HCT116 (cell line): Measurements from ENCODE around the gene GTPBP1. TPM values are rescaled to one million over a fixed set of nuclear protein-coding genes. Genes with fewer than 3 reads are reported as not detected.

Experiments used
- ATAC-seq: fragments of 200-7000 bp; cut with Tn5 transposase; 2 replicates; pipeline ENCODE4 v1.9.1; 2020; ENCODE audit warnings: mild to moderate bottlenecking, moderate library complexity
- BruUV-seq: library from RNA; stranded (reverse); fragments of 400-500 nt; replicated peaks from 2 replicates; lab custom pipeline; 2021; lab: Mats Ljungman, UMichigan
- CTCF ChIA-PET: fragments of 300-600 bp; sonication (Branson Sonifier 250); formaldehyde crosslinking; loops from one replicate; lab custom pipeline; 2021; ENCODE audit warnings: antibody characterized with exemption; lab: Charles Lee
- POLR2A ChIA-PET: fragments of 300-600, 350-600 bp; sonication (Branson Sonifier 250); formaldehyde crosslinking; loops from one replicate; lab custom pipeline; 2021; ENCODE audit warnings: antibody characterized with exemption; lab: Charles Lee
- RAD21 ChIA-PET, 2 experiments: fragments of 300-600 bp; sonication (Branson Sonifier 250); formaldehyde crosslinking; loops; one replicate each; lab custom pipeline; 2023; ENCODE audit warnings: low total read pairs in 2 of 2; ENCODE audit not compliant: uncharacterized antibody in 2 of 2, unreplicated experiment in 2 of 2, low non-redundant PET in 1 of 2; lab: Charles Lee
- DNase-seq: peaks from one replicate; pipeline ENCODE4 v3.0.0-alpha.2; 2010; ENCODE audit warnings: low read depth, low spot score
- H2AFZ ChIP-seq: fragments of 200-600 bp; shearing (Covaris generic), sonication (generic); 2 replicates; pipeline ENCODE4 v1.6.1; 2017; ENCODE audit warnings: low read depth, mixed run types, mixed read lengths, antibody characterized with exemption, low read length; ENCODE audit not compliant: poor library complexity, severe bottlenecking
- H3K27ac ChIP-seq: 2 replicates; pipeline ENCODE4 v1.5.1; 2012; ENCODE audit warnings: low read depth, low read length
- H3K27me3 ChIP-seq: fragments of 200-600 bp; sonication (generic); 2 replicates; pipeline ENCODE4 v1.6.1; 2016; ENCODE audit warnings: mixed run types, low read length, mixed read lengths; ENCODE audit not compliant: insufficient read depth
- H3K36me3 ChIP-seq, 2 experiments: fragments of 200-500 bp in 1 of 2; fragments of 200-600 bp in 1 of 2; sonication (Bioruptor generic) in 1 of 2; sonication (generic) in 1 of 2; 2 replicates each; pipeline versions ENCODE4 v1.5.1 to v1.6.1; 2014 to 2016; ENCODE audit warnings: low read length in 2 of 2, inconsistent platforms in 1 of 2, mixed read lengths in 1 of 2, mixed run types in 1 of 2; ENCODE audit not compliant: insufficient read depth in 2 of 2, control insufficient read depth in 1 of 2
- H3K4me1 ChIP-seq, 2 experiments: fragments of 200-600 bp in 1 of 2; sonication (generic) in 1 of 2; 2 replicates each; pipeline versions ENCODE4 v1.5.1 to v1.6.1; 2012 to 2017; ENCODE audit warnings: low read length in 2 of 2, inconsistent platforms in 1 of 2, mild to moderate bottlenecking in 1 of 2, mixed read lengths in 1 of 2, mixed run types in 1 of 2, moderate library complexity in 1 of 2; ENCODE audit not compliant: insufficient read depth in 2 of 2, control insufficient read depth in 1 of 2
- H3K4me2 ChIP-seq: fragments of 200-600 bp; sonication (generic); 2 replicates; pipeline ENCODE4 v1.6.1; 2017; ENCODE audit warnings: mixed run types, low read length, mixed read lengths
- H3K4me3 ChIP-seq, 2 experiments: fragments of 200-600 bp in 1 of 2; sonication (generic) in 1 of 2; replicated peaks in 1 of 2; 2 replicates each; pipeline ENCODE4 v1.5.1; 2011 to 2016; ENCODE audit warnings: low read length in 2 of 2, control low read depth in 1 of 2, low read depth in 1 of 2, mild to moderate bottlenecking in 1 of 2, mixed read lengths in 1 of 2, mixed run types in 1 of 2
- H3K79me2 ChIP-seq: fragments of 200-600 bp; sonication (generic); 2 replicates; pipeline ENCODE4 v1.6.1; 2017; ENCODE audit warnings: mild to moderate bottlenecking, mixed run types, low read length, moderate library complexity, mixed read lengths; ENCODE audit not compliant: insufficient read depth
- H3K9ac ChIP-seq: fragments of 200-600 bp; sonication (generic); 2 replicates; pipeline ENCODE4 v1.6.1; 2016; ENCODE audit warnings: low read length, mixed read lengths
- H3K9me2 ChIP-seq: fragments of 200-600 bp; sonication (generic), shearing (Covaris generic); 2 replicates; pipeline ENCODE4 v1.6.1; 2017; ENCODE audit warnings: mixed run types, mild to moderate bottlenecking, moderate library complexity; ENCODE audit not compliant: insufficient read depth
- H3K9me3 ChIP-seq, 2 experiments: fragments of 200-500 bp in 1 of 2; fragments of 200-600 bp in 1 of 2; sonication (Bioruptor generic) in 1 of 2; sonication (generic) in 1 of 2; 2 replicates each; pipeline ENCODE4 v1.6.1; 2014 to 2017; ENCODE audit warnings: low read length in 2 of 2, mixed read lengths in 2 of 2, inconsistent platforms in 1 of 2, low read depth in 1 of 2, mild to moderate bottlenecking in 1 of 2, mixed run types in 1 of 2, moderate library complexity in 1 of 2; ENCODE audit not compliant: control insufficient read depth in 1 of 2, insufficient read depth in 1 of 2
- H4K20me1 ChIP-seq: fragments of 200-600 bp; sonication (generic), shearing (Covaris generic); 2 replicates; pipeline ENCODE4 v1.6.1; 2017; ENCODE audit warnings: mixed run types, mild to moderate bottlenecking, moderate library complexity; ENCODE audit not compliant: insufficient read depth
- CBX3 ChIP-seq: IDR thresholded peaks from 2 replicates; pipeline ENCODE4 v1.6.1; 2012; ENCODE audit warnings: low read depth
- CEBPB ChIP-seq: IDR thresholded peaks from 2 replicates; pipeline ENCODE4 v1.6.1; 2012; ENCODE audit warnings: low read depth
- EGR1 ChIP-seq: IDR thresholded peaks from 2 replicates; pipeline ENCODE4 v1.6.1; 2012; ENCODE audit warnings: low read depth
- ELF1 ChIP-seq: IDR thresholded peaks from 2 replicates; pipeline ENCODE4 v1.6.1; 2012; ENCODE audit warnings: low read depth, borderline replicate concordance
- EZH2 ChIP-seq: fragments of 200-600 bp; sonication (generic); IDR thresholded peaks from 2 replicates; pipeline ENCODE4 v1.6.1; 2017; ENCODE audit warnings: antibody characterized with exemption, mixed run types
- FOSL1 ChIP-seq: IDR thresholded peaks from 2 replicates; pipeline ENCODE4 v1.6.1; 2012; ENCODE audit warnings: low read depth
- JUND ChIP-seq: IDR thresholded peaks from 2 replicates; pipeline ENCODE4 v1.6.1; 2012
- POLR2A ChIP-seq: IDR thresholded peaks from 2 replicates; pipeline ENCODE4 v1.7.0; 2011; ENCODE audit warnings: borderline replicate concordance; ENCODE audit not compliant: insufficient read depth, insufficient read length; ENCODE audit errors: extremely low read depth
- POLR2AphosphoS5 ChIP-seq: IDR thresholded peaks from 2 replicates; pipeline ENCODE4 v1.6.1; 2011; ENCODE audit warnings: mild to moderate bottlenecking, low read depth, low read length, moderate library complexity
- SIN3A ChIP-seq: IDR thresholded peaks from 2 replicates; pipeline ENCODE4 v1.6.1; 2012; ENCODE audit warnings: low read depth
- SP1 ChIP-seq: IDR thresholded peaks from 2 replicates; pipeline ENCODE4 v1.6.1; 2012; ENCODE audit warnings: low read depth
- SRF ChIP-seq: IDR thresholded peaks from 2 replicates; pipeline ENCODE4 v1.6.1; 2012; ENCODE audit warnings: low read depth
- YY1 ChIP-seq: IDR thresholded peaks from 2 replicates; pipeline ENCODE4 v1.6.1; 2011; ENCODE audit warnings: low read length, low read depth, moderate library complexity, mild to moderate bottlenecking; ENCODE audit not compliant: insufficient replicate concordance; ENCODE audit errors: extremely low read depth
- ZFX ChIP-seq: fragments of 450-650 bp; IDR thresholded peaks from 2 replicates; pipeline ENCODE4 v1.6.1; 2017
- ZNF274 ChIP-seq: fragments of 200-500 bp; sonication (Bioruptor generic); IDR thresholded peaks from 2 replicates; pipeline ENCODE4 v1.6.1; 2014; ENCODE audit warnings: mild to moderate bottlenecking, low read depth, low read length, inconsistent platforms
- intact Hi-C: fragments of 100-400 bp; cut with micrococcal nuclease; formaldehyde crosslinking; loops from 2 replicates; pipeline ENCODE4 v1.10.0; 2022
- total RNA-seq: library from RNA; stranded (reverse); gene quantifications from one replicate; pipeline ENCODE4 v1.2.1, GENCODE V29; 2021; ENCODE audit not compliant: unreplicated experiment
- TF ChIP-seq, protein P1 (sequence below): IDR thresholded peaks from 2 replicates; pipeline ENCODE4 v1.6.1; 2012
- TF ChIP-seq, protein P2 (sequence below): IDR thresholded peaks from 2 replicates; pipeline ENCODE4 v1.6.1; 2012; ENCODE audit warnings: low read depth
- TF ChIP-seq, protein P3 (sequence below): IDR thresholded peaks from 2 replicates; pipeline ENCODE4 v1.6.1; 2012

The GTPBP1 gene
- total RNA-seq, 1 experiment from 2014 or later: 48.2 TPM

DNA sequence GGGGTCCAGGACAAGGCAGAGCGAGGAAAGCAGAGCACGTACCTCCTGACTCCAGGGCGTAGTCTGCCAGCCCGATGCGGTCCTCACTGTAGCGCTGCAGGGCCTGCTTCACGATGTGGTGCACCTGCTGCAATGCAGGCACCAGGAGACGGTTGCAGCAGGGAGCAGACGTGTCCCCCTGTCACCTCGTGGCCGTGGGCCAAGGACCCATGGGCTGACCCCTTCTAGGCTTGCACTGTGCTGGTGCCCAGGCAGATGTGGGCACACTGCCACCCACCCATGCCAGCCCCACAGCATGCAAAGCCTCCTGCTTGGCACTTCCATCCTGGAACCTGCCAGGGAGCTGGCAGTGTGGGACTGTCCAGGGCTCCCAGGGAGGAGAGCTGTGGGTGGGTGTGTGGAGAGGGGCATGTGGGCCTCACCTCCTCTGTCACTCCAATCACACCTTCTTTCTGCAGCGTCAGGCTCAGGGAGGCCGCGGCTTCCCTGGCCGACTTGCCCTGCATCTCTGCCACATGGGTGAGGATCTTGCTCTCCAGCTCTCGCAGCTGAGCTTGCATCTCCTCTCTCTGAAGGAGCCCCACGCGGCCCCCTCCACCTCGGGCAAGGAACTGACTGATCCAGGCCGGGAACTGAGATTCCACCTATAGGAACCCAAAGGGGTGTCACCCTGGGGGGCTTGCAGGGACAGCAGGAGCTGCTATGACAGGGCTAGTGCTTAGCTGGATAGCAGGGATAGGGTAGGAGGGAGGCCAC is 33.7 kb downstream of the GTPBP1 start:
- no TSS peak for BruUV-seq
- Histone ChIP-seq H3K27ac (no peak overlapping the region), H3K4me2 (no peak overlapping the region), H4K20me1 (no peaks in the 10 kb centered on the region), H3K4me3 (no peak overlapping the region), H3K79me2 (no peaks in the 10 kb centered on the region), H3K27me3 (no peaks in the 10 kb centered on the region), H3K9ac (no peak overlapping the region), H3K36me3 (peaks cover 36 to 44% of the 10 kb centered on the region in 2 experiments; a peak in 3 of 4 replicates), H3K4me1 (peaks cover 7 to 14% of the 10 kb centered on the region in 2 experiments), H3K9me3 (no peaks in the 10 kb centered on the region), H2AFZ (no peak overlapping the region), H3K9me2 (no peaks in the 10 kb centered on the region)
- no peak for DNase-seq
- no peak for ATAC-seq
- ChIA-PET RAD21 (no interaction called here), POLR2A (no interaction called here), CTCF (interaction anchor here (0.5 to 1.6 kb wide), 3 partner anchors 18 to 29 kb away, joined by 3 to 4 read pairs (median 3); no protein-coding TSS in a partner anchor)
- intact Hi-C loops: no loop called here
- TF ChIP-seq POLR2AphosphoS5 (no peak), CEBPB (no peak), SIN3A (no peak), ELF1 (no peak), EZH2 (no peak), SP1 (no peak), CBX3 (no peak), EGR1 (no peak), POLR2A (no peak), SRF (no peak), ZNF274 (no peak), JUND (no peak), ZFX (no peak), FOSL1 (no peak), YY1 (no peak)
- TF ChIP-seq, protein P1, sequence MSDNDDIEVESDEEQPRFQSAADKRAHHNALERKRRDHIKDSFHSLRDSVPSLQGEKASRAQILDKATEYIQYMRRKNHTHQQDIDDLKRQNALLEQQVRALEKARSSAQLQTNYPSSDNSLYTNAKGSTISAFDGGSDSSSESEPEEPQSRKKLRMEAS: no peak
- TF ChIP-seq, protein P2, sequence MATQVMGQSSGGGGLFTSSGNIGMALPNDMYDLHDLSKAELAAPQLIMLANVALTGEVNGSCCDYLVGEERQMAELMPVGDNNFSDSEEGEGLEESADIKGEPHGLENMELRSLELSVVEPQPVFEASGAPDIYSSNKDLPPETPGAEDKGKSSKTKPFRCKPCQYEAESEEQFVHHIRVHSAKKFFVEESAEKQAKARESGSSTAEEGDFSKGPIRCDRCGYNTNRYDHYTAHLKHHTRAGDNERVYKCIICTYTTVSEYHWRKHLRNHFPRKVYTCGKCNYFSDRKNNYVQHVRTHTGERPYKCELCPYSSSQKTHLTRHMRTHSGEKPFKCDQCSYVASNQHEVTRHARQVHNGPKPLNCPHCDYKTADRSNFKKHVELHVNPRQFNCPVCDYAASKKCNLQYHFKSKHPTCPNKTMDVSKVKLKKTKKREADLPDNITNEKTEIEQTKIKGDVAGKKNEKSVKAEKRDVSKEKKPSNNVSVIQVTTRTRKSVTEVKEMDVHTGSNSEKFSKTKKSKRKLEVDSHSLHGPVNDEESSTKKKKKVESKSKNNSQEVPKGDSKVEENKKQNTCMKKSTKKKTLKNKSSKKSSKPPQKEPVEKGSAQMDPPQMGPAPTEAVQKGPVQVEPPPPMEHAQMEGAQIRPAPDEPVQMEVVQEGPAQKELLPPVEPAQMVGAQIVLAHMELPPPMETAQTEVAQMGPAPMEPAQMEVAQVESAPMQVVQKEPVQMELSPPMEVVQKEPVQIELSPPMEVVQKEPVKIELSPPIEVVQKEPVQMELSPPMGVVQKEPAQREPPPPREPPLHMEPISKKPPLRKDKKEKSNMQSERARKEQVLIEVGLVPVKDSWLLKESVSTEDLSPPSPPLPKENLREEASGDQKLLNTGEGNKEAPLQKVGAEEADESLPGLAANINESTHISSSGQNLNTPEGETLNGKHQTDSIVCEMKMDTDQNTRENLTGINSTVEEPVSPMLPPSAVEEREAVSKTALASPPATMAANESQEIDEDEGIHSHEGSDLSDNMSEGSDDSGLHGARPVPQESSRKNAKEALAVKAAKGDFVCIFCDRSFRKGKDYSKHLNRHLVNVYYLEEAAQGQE: no peak
- TF ChIP-seq, protein P3, sequence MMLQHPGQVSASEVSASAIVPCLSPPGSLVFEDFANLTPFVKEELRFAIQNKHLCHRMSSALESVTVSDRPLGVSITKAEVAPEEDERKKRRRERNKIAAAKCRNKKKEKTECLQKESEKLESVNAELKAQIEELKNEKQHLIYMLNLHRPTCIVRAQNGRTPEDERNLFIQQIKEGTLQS: no peak
